Astrocyte (in vitro differentiated cells and primary cell): ENCODE data around the gene ARHGEF35. TPM values are rescaled to one million over a fixed set of nuclear protein-coding genes. Genes with fewer than 3 reads are reported as not detected.
"Not testable (repeated sequence)": the region's sequence is repeated elsewhere in the genome, so short reads cannot be mapped to it uniquely, and the experiment has no call there.

Experiments
- DNase-seq: peaks from one replicate; pipeline ENCODE4 v3.0.0-alpha.2; 2010; ENCODE audit warnings: low read depth
- FAIRE-seq: peaks from 2 replicates; lab custom pipeline; 2011; peaks lifted over from hg19 to GRCh38; lab: Jason Lieb, UNC
- H2AFZ ChIP-seq: 2 replicates; pipeline ENCODE4 v1.6.0; 2012; ENCODE audit warnings: low read depth, low read length, inconsistent platforms
- H3K27ac ChIP-seq: 2 replicates; pipeline ENCODE4 v1.5.1; 2011; ENCODE audit warnings: low read depth, low read length, inconsistent platforms
- H3K27me3 ChIP-seq: 2 replicates; pipeline ENCODE4 v1.6.0; 2011; ENCODE audit warnings: low read length, inconsistent platforms; ENCODE audit not compliant: insufficient read depth
- H3K36me3 ChIP-seq: 2 replicates; pipeline ENCODE4 v1.5.1; 2011; ENCODE audit warnings: low read length, inconsistent platforms; ENCODE audit not compliant: insufficient read depth
- H3K4me1 ChIP-seq: 2 replicates; pipeline ENCODE4 v1.5.1; 2011; ENCODE audit warnings: low read length, inconsistent platforms; ENCODE audit not compliant: insufficient read depth
- H3K4me2 ChIP-seq: 2 replicates; pipeline ENCODE4 v1.6.0; 2012; ENCODE audit warnings: low read length, inconsistent platforms
- H3K4me3 ChIP-seq: 2 replicates; pipeline ENCODE4 v1.5.1; 2011; ENCODE audit warnings: low read depth, mild to moderate bottlenecking, low read length, inconsistent platforms; ENCODE audit not compliant: insufficient read depth
- H3K79me2 ChIP-seq: 2 replicates; pipeline ENCODE4 v1.6.0; 2012; ENCODE audit warnings: mild to moderate bottlenecking, low read length, inconsistent platforms; ENCODE audit not compliant: insufficient read depth
- H3K9ac ChIP-seq: 2 replicates; pipeline ENCODE4 v1.6.0; 2012; ENCODE audit warnings: mild to moderate bottlenecking, low read length, inconsistent platforms
- H3K9me3 ChIP-seq: 2 replicates; pipeline ENCODE4 v1.5.1; 2012; ENCODE audit warnings: low read depth, mild to moderate bottlenecking, low read length, inconsistent platforms; ENCODE audit not compliant: insufficient read depth
- H4K20me1 ChIP-seq: 2 replicates; pipeline ENCODE4 v1.6.0; 2012; ENCODE audit warnings: low read length, inconsistent platforms; ENCODE audit not compliant: insufficient read depth
- H3K27ac Mint-ChIP-seq: one replicate; pipeline ENCODE4 v1.8.0; 2021; ENCODE audit warnings: mild to moderate bottlenecking, mixed read lengths; ENCODE audit not compliant: unreplicated experiment
- H3K27me3 Mint-ChIP-seq: one replicate; pipeline ENCODE4 v1.8.0; 2021; ENCODE audit warnings: low read depth, mixed read lengths; ENCODE audit not compliant: unreplicated experiment
- H3K36me3 Mint-ChIP-seq: one replicate; pipeline ENCODE4 v1.8.0; 2021; ENCODE audit warnings: low read depth, mixed read lengths; ENCODE audit not compliant: unreplicated experiment
- H3K4me1 Mint-ChIP-seq: one replicate; pipeline ENCODE4 v1.8.0; 2021; ENCODE audit warnings: low read depth, mixed read lengths; ENCODE audit not compliant: unreplicated experiment
- H3K4me3 Mint-ChIP-seq: one replicate; pipeline ENCODE4 v1.8.0; 2021; ENCODE audit warnings: mild to moderate bottlenecking, moderate library complexity, mixed read lengths; ENCODE audit not compliant: unreplicated experiment
- H3K9me3 Mint-ChIP-seq: one replicate; pipeline ENCODE4 v1.8.0; 2021; ENCODE audit warnings: mild to moderate bottlenecking, mixed read lengths; ENCODE audit not compliant: unreplicated experiment
- CTCF ChIP-seq: IDR thresholded peaks from 2 replicates; pipeline ENCODE4 v1.5.1; 2011; ENCODE audit warnings: low read depth, mild to moderate bottlenecking, inconsistent platforms, low read length, moderate library complexity; ENCODE audit not compliant: insufficient read depth
- EZH2 ChIP-seq: IDR thresholded peaks from 2 replicates; pipeline ENCODE4 v1.6.1; 2012; ENCODE audit warnings: mild to moderate bottlenecking, low read length, inconsistent platforms; ENCODE audit not compliant: insufficient read depth
- total RNA-seq: library from RNA; stranded (reverse); gene quantifications from 2 replicates; pipeline ENCODE4 v1.2.1, GENCODE V29; 2021

ARHGEF35 gene
- total RNA-seq, 1 donor from 2014 or later, result 5.0 TPM

- Histone ChIP-seq H3K4me2 (no peak overlapping the region), H4K20me1 (no peaks in the 10 kb centered on the region), H3K9me3 (no peaks in the 10 kb centered on the region), H3K27me3 (no peaks in the 10 kb centered on the region), H2AFZ (no peak overlapping the region), H3K9ac (no peak overlapping the region), H3K36me3 (no peaks in the 10 kb centered on the region), H3K4me1 (no peaks in the 10 kb centered on the region), H3K27ac (no peak overlapping the region), H3K79me2 (no peaks in the 10 kb centered on the region), H3K4me3 (no peak overlapping the region)
- Mint-ChIP-seq H3K36me3 (no peaks in the 10 kb centered on the region), H3K4me3 (no peak overlapping the region), H3K4me1 (no peaks in the 10 kb centered on the region), H3K27ac (no peak overlapping the region), H3K27me3 (no peaks in the 10 kb centered on the region), H3K9me3 (peaks cover 6% of the 10 kb centered on the region)
- FAIRE-seq (no peak), DNase-seq (no peak)
- TF ChIP-seq CTCF (no peak), EZH2 (no peak)
Measured at GRCh38 chr7:144174613-144175012, 21.0 kb downstream of the ARHGEF35 start.

GRCh38 chr7:144171594-144172350, 23.9 kb downstream of the ARHGEF35 start:
- H3K36me3 Mint-ChIP-seq, H3K4me2 ChIP-seq, H2AFZ ChIP-seq, H3K9ac ChIP-seq, FAIRE-seq, H3K27ac Mint-ChIP-seq, H3K4me3 ChIP-seq, H3K4me1 Mint-ChIP-seq, H3K27ac ChIP-seq, H3K9me3 ChIP-seq, DNase-seq, H3K36me3 ChIP-seq, H3K4me1 ChIP-seq, H4K20me1 ChIP-seq, H3K79me2 ChIP-seq, H3K27me3 Mint-ChIP-seq, H3K9me3 Mint-ChIP-seq, H3K27me3 ChIP-seq, H3K4me3 Mint-ChIP-seq: not testable (repeated sequence)

- H3K4me1 Mint-ChIP-seq, result no peaks in the 10 kb centered on the region
- no peak overlapping the region for H3K4me3 Mint-ChIP-seq
- no peak overlapping the region for H3K4me3 ChIP-seq
- FAIRE-seq (no peak), DNase-seq (no peak)
- H3K4me1 ChIP-seq, result no peaks in the 10 kb centered on the region
- TF ChIP-seq CTCF (no peak), EZH2 (no peak)
- no peaks in the 10 kb centered on the region for H3K9me3 Mint-ChIP-seq
- H3K36me3 ChIP-seq, result no peaks in the 10 kb centered on the region
- no peak overlapping the region for H3K27ac Mint-ChIP-seq
- H3K4me2 ChIP-seq, result no peak overlapping the region
- H3K9ac ChIP-seq, result no peak overlapping the region
- H3K79me2 ChIP-seq, result no peaks in the 10 kb centered on the region
- no peaks in the 10 kb centered on the region for H3K36me3 Mint-ChIP-seq
- no peak overlapping the region for H3K27ac ChIP-seq
- no peaks in the 10 kb centered on the region for H4K20me1 ChIP-seq
- no peak overlapping the region for H2AFZ ChIP-seq
- H3K27me3 Mint-ChIP-seq, result no peaks in the 10 kb centered on the region
- no peaks in the 10 kb centered on the region for H3K27me3 ChIP-seq
- no peaks in the 10 kb centered on the region for H3K9me3 ChIP-seq
Measured at GRCh38 chr7:144164784-144165183, 30.8 kb downstream of the ARHGEF35 start.
